H1 (cell line): ENCODE results near the gene PMEPA1. TPM values are rescaled to one million over a fixed set of nuclear protein-coding genes. Genes with fewer than 3 reads are reported as not detected.

ENCODE experiments used
- CTCF ChIA-PET: fragments of 300-600 bp; sonication (Branson Sonifier 250); formaldehyde crosslinking; loops from one replicate; lab custom pipeline; 2021; ENCODE audit not compliant: partially characterized antibody; lab: Charles Lee
- POLR2A ChIA-PET: fragments of 300-600 bp; sonication (Branson Sonifier 250); formaldehyde crosslinking; loops from one replicate; lab custom pipeline; 2021; ENCODE audit warnings: inconsistent platforms; ENCODE audit not compliant: partially characterized antibody; lab: Charles Lee
- DNase-seq, 2 experiments: peaks; one replicate each; pipeline versions ENCODE4 v3.0.0 to v3.0.0-alpha.2; 2010 to 2022; ENCODE audit warnings: low spot score in 2 of 2, low read depth in 1 of 2, mixed read lengths in 1 of 2
- FAIRE-seq: peaks from 2 replicates; lab custom pipeline; 2011; peaks lifted over from hg19 to GRCh38; lab: Jason Lieb, UNC
- H2AFZ ChIP-seq: 2 replicates; pipeline ENCODE4 v1.8.1; 2012; ENCODE audit warnings: low read length, inconsistent platforms
- H2AK5ac ChIP-seq: 2 replicates; pipeline ENCODE4 v1.6.1; 2013; ENCODE audit warnings: low read depth, low read length
- H2BK120ac ChIP-seq: replicated peaks from 2 replicates; pipeline ENCODE3; 2013; ENCODE audit warnings: low read depth, low read length, inconsistent platforms
- H2BK12ac ChIP-seq: 2 replicates; pipeline ENCODE4 v1.6.1; 2013; ENCODE audit warnings: low read depth, low read length
- H2BK15ac ChIP-seq: 2 replicates; pipeline ENCODE4 v1.6.1; 2013; ENCODE audit warnings: low read length
- H2BK20ac ChIP-seq: 2 replicates; pipeline ENCODE4 v1.6.1; 2013; ENCODE audit warnings: low read length
- H2BK5ac ChIP-seq: 2 replicates; pipeline ENCODE4 v1.6.1; 2013; ENCODE audit warnings: low read depth, low read length
- H3K14ac ChIP-seq: 2 replicates; pipeline ENCODE4 v1.6.1; 2013; ENCODE audit warnings: inconsistent platforms; ENCODE audit not compliant: insufficient read length
- H3K18ac ChIP-seq: 2 replicates; pipeline ENCODE4 v1.6.1; 2013; ENCODE audit warnings: low read length; ENCODE audit errors: extremely low read depth
- H3K23ac ChIP-seq: 2 replicates; pipeline ENCODE4 v1.6.1; 2013; ENCODE audit warnings: inconsistent platforms; ENCODE audit not compliant: insufficient read length
- H3K23me2 ChIP-seq: 2 replicates; pipeline ENCODE4 v1.6.1; 2013; ENCODE audit warnings: low read depth, low read length
- H3K27ac ChIP-seq: 2 replicates; pipeline ENCODE4 v1.6.1; 2011; ENCODE audit warnings: low read depth, low read length, inconsistent platforms
- H3K27me3 ChIP-seq, 4 experiments: replicated peaks in 1 of 4; 1 replicate in 1 of 4; 2 replicates in 3 of 4; pipeline versions ENCODE4 v1.6.1 to v1.8.1; 2011 to 2013; ENCODE audit warnings: low read length in 3 of 4, mild to moderate bottlenecking in 3 of 4, inconsistent platforms in 2 of 4, mixed read lengths in 2 of 4, moderate library complexity in 1 of 4; ENCODE audit not compliant: control insufficient read depth in 3 of 4, insufficient read depth in 3 of 4; ENCODE audit errors: extremely low read depth in 1 of 4
- H3K36me3 ChIP-seq, 4 experiments: 2 replicates each; pipeline versions ENCODE4 v1.6.1 to v1.8.1; 2011 to 2013; ENCODE audit warnings: mild to moderate bottlenecking in 4 of 4, low read length in 3 of 4, moderate library complexity in 2 of 4, control low read depth in 1 of 4, inconsistent platforms in 1 of 4; ENCODE audit not compliant: insufficient read depth in 4 of 4, control insufficient read depth in 2 of 4
- H3K4ac ChIP-seq: replicated peaks from 2 replicates; pipeline ENCODE3; 2013; ENCODE audit warnings: low read length, low read depth, mixed read lengths, inconsistent platforms; ENCODE audit not compliant: insufficient read length
- H3K4me1 ChIP-seq, 4 experiments: replicated peaks in 1 of 4; 1 replicate in 1 of 4; 2 replicates in 3 of 4; pipeline versions ENCODE4 v1.6.1 to v1.8.1; 2011 to 2013; ENCODE audit warnings: low read length in 3 of 4, inconsistent platforms in 2 of 4, mixed read lengths in 1 of 4; ENCODE audit not compliant: insufficient read depth in 4 of 4, control insufficient read depth in 3 of 4
- H3K4me2 ChIP-seq, 2 experiments: 2 replicates each; pipeline versions ENCODE4 v1.6.1 to v1.8.1; 2011 to 2013; ENCODE audit warnings: low read depth in 2 of 2, low read length in 2 of 2, control low read depth in 1 of 2, inconsistent platforms in 1 of 2, mild to moderate bottlenecking in 1 of 2; ENCODE audit not compliant: insufficient read depth in 1 of 2
- H3K4me3 ChIP-seq, 4 experiments: fragments of 200-600, 300-600 bp in 1 of 4; sonication (generic), shearing (Covaris generic), sonication (Bioruptor Twin) in 1 of 4; 2 replicates each; pipeline versions ENCODE4 v1.5.1 to v1.8.1; 2011 to 2016; ENCODE audit warnings: low read length in 4 of 4, low read depth in 3 of 4, control low read depth in 2 of 4, inconsistent platforms in 2 of 4, mild to moderate bottlenecking in 2 of 4, mixed read lengths in 1 of 4, moderate library complexity in 1 of 4; ENCODE audit not compliant: insufficient read depth in 2 of 4; ENCODE audit errors: extremely low read depth in 1 of 4
- H3K56ac ChIP-seq: replicated peaks from 2 replicates; pipeline ENCODE3; 2013; ENCODE audit warnings: low read depth, mild to moderate bottlenecking, mixed read lengths, low read length, inconsistent platforms; ENCODE audit not compliant: insufficient read length
- H3K79me1 ChIP-seq: 2 replicates; pipeline ENCODE4 v1.6.1; 2013; ENCODE audit warnings: low read depth, low read length, control low read depth
- H3K79me2 ChIP-seq, 2 experiments: 2 replicates each; pipeline versions ENCODE4 v1.6.1 to v1.8.1; 2012 to 2013; ENCODE audit warnings: low read length in 2 of 2, mild to moderate bottlenecking in 2 of 2, inconsistent platforms in 1 of 2; ENCODE audit not compliant: insufficient read depth in 2 of 2, control insufficient read depth in 1 of 2
- H3K9ac ChIP-seq, 4 experiments: replicated peaks in 1 of 4; 1 replicate in 1 of 4; 2 replicates in 3 of 4; pipeline versions ENCODE4 v1.6.1 to v1.8.1; 2011 to 2013; ENCODE audit warnings: low read depth in 3 of 4, low read length in 3 of 4, control low read depth in 2 of 4, mild to moderate bottlenecking in 2 of 4, moderate library complexity in 2 of 4, inconsistent platforms in 1 of 4; ENCODE audit errors: extremely low read depth in 1 of 4
- H3K9me3 ChIP-seq, 2 experiments: 2 replicates each; pipeline versions ENCODE4 v1.6.1 to v1.8.1; 2012 to 2013; ENCODE audit warnings: mild to moderate bottlenecking in 2 of 2, moderate library complexity in 2 of 2, control low read depth in 1 of 2, inconsistent platforms in 1 of 2, low read depth in 1 of 2, low read length in 1 of 2, mixed read lengths in 1 of 2; ENCODE audit not compliant: insufficient read depth in 2 of 2
- H4K20me1 ChIP-seq, 2 experiments: replicated peaks in 1 of 2; 2 replicates each; pipeline versions ENCODE3 to v1.8.1; 2011 to 2013; ENCODE audit warnings: inconsistent platforms in 2 of 2, low read length in 2 of 2, mild to moderate bottlenecking in 1 of 2; ENCODE audit not compliant: insufficient read depth in 2 of 2, control insufficient read depth in 1 of 2
- H4K5ac ChIP-seq: 2 replicates; pipeline ENCODE4 v1.6.1; 2013; ENCODE audit warnings: low read length, low read depth, mixed read lengths, inconsistent platforms; ENCODE audit not compliant: insufficient read length
- H4K8ac ChIP-seq: 2 replicates; pipeline ENCODE4 v1.8.0; 2013; ENCODE audit warnings: mild to moderate bottlenecking, moderate library complexity, low read length, inconsistent platforms; ENCODE audit not compliant: insufficient read depth; ENCODE audit errors: extremely low read depth
- H4K91ac ChIP-seq: replicated peaks from 2 replicates; pipeline ENCODE3; 2013; ENCODE audit warnings: low read length, mixed read lengths, inconsistent platforms; ENCODE audit not compliant: insufficient read length
- FOSL1 ChIP-seq: IDR thresholded peaks from 2 replicates; pipeline ENCODE4 v1.6.1; 2011; ENCODE audit warnings: mild to moderate bottlenecking, low read depth, low read length, moderate library complexity; ENCODE audit not compliant: insufficient read depth
- WGBS, 2 experiments: shearing (Covaris generic) in 1 of 2; methylation state at CpG; one replicate each; pipeline versions ENCODE4 v1.1.6 to v1.1.7; 2013 to 2015; ENCODE audit warnings: low lambda C conversion rate in 2 of 2, mixed read lengths in 2 of 2, inconsistent platforms in 1 of 2, low coverage in 1 of 2, missing lambda C conversion rate in 1 of 2; ENCODE audit not compliant: insufficient replicate concordance in 2 of 2, insufficient coverage in 1 of 2, insufficient read length in 1 of 2; ENCODE audit errors: extremely low coverage in 1 of 2, missing lambda C conversion rate in 1 of 2; 5-methylcytosine and 5-hydroxymethylcytosine counted together
- polyA plus RNA-seq, 7 experiments: library from polyadenylated mRNA; depleted of rRNA in 3 of 7; stranded (reverse) in 5 of 7; unstranded in 2 of 7; fragments of >200 nt in 5 of 7; fragments of 200-250 nt in 2 of 7; gene quantifications; 1 replicate in 5 of 7; 2 replicates in 1 of 7; 4 replicates in 1 of 7; pipeline versions ENCODE4 v1.2.1 to v1.2.3, GENCODE V29; 2011 to 2013; ENCODE audit warnings: missing spikeins in 2 of 7, mixed read lengths in 2 of 7
- total RNA-seq: library from RNA; stranded (reverse); fragmentation: NEBNext Ultra II Directional; extraction: Animal tissue kit (Norgen Biotek cat#: 25700); gene quantifications from 2 replicates; pipeline ENCODE4 v1.2.1, GENCODE V29; 2021

PMEPA1 gene
- total and polyA plus RNA-seq, 2 of the 8 experiments (the other 6 are each of a cell fraction or from before 2014, with no cell fraction given), result 12.7 to 20.5 TPM

GRCh38 chr20:57705127-57705899, 4.5 kb downstream of the PMEPA1 start:
- Histone ChIP-seq H3K56ac (no peak overlapping the region), H3K4me3 (no peak overlapping the region), H2BK15ac (no peak overlapping the region), H3K79me1 (peaks cover 19% of the 10 kb centered on the region; the same call in 1 of the 2 replicates), H3K23ac (no peak overlapping the region), H2BK5ac (no peak overlapping the region), H3K36me3 (no peaks in the 10 kb centered on the region), H3K23me2 (peaks cover 7% of the 10 kb centered on the region), H3K14ac (no peak overlapping the region), H2BK120ac (no peak overlapping the region), H4K5ac (no peak overlapping the region), H2BK20ac (no peak overlapping the region), H3K27ac (no peak overlapping the region), H4K20me1 (peaks cover 55 to 58% of the 10 kb centered on the region in 2 experiments), H3K9ac (no peak overlapping the region), H3K79me2 (peaks cover 26 to 84% of the 10 kb centered on the region in 2 experiments), H2AK5ac (no peak overlapping the region), H3K4me1 (peaks cover 0 to 26% (median 12%) of the 10 kb centered on the region in 4 experiments; a peak in 5 of 7 replicates), H4K8ac (no peak overlapping the region), H4K91ac (no peak overlapping the region), H2BK12ac (0 out of 2 replicates have a peak overlapping the region, but pooled peaks have one; percentile 3), H2AFZ (no peak overlapping the region), H3K18ac (no peak overlapping the region), H3K9me3 (no peaks in the 10 kb centered on the region), H3K27me3 (peaks cover 0 to 10% (median 5%) of the 10 kb centered on the region in 4 experiments; a peak in 5 of 7 replicates), H3K4me2 (no peak overlapping the region), H3K4ac (no peak overlapping the region)
- 91% methylated on average over 18 of the region's 18 CpGs; no CpG with 5 or more reads in 1 of the 2 experiments for WGBS, 2 experiments
- TF ChIP-seq FOSL1, result no peak
- FAIRE-seq, result no peak
- ChIA-PET POLR2A (interaction anchor here (0.5 to 6.8 kb wide), 2 partner anchors 15 to 236 kb away, joined by 3 to 59 read pairs; no protein-coding TSS in a partner anchor), CTCF (interaction anchor here (0.6 to 4.8 kb wide), 3 partner anchors 31 to 64 kb away, joined by 3 to 20 read pairs (median 3); no protein-coding TSS in a partner anchor)
- no peak for DNase-seq
